ENCODE results near the gene HERC2. TPM values are rescaled to one million over a fixed set of nuclear protein-coding genes. Genes with fewer than 3 reads are reported as not detected.
A peak's percentile ranks its signal among the peaks of the same experiment; 100 is the strongest.
"Not testable (repeated sequence)": the region's sequence is repeated elsewhere in the genome, so short reads cannot be mapped to it uniquely, and the experiment has no call there.

Gene HERC2
- total and polyA plus RNA-seq, 2 of the 13 experiments (the other 11 are each of a cell fraction or from before 2014, with no cell fraction given), result 17.6 to 24.8 TPM

GRCh38 chr15:28219116-28219515 lies 102.9 kb downstream of the HERC2 start:
- no peak for TF ChIP-seq SMARCE1 (IDR thresholded peaks at IDR 0.05; ENCODE audit: borderline replicate concordance)
- no peak for TF ChIP-seq MEIS1 (CRISPR knock-in tag; IDR thresholded peaks at IDR 0.05; ENCODE audit: borderline replicate concordance)
- TF ChIP-seq KDM4B (CRISPR knock-in tag; IDR thresholded peaks at IDR 0.05), result no peak
- no peak for TF ChIP-seq PHF5A (CRISPR knock-in tag; IDR thresholded peaks at IDR 0.05; ENCODE audit: low read depth, unreplicated experiment)
- TF ChIP-seq GABPB1 (CRISPR knock-in tag; IDR thresholded peaks at IDR 0.05), result no peak
- intact Hi-C loops (cut with micrococcal nuclease; ENCODE audit: unreplicated experiment), result no loop called here
- in situ Hi-C loops (cut with HindIII; ENCODE audit: extremely low pct_ligation_motif_present, low pct_unique_long_range_greater_than_20kb), result no loop called here
- H3K4me2 ChIP-seq (ENCODE audit: low read depth, low read length), result no peak overlapping the region
- no peak overlapping the region for H3K4me3 ChIP-seq (replicated peaks in 1 of 3; ENCODE audit: insufficient read depth in 1 of 3, low read depth in 2 of 3, low read length in 3 of 3)
- H3K9me3 ChIP-seq (ENCODE audit: low read length), result no peaks in the 10 kb centered on the region
- FAIRE-seq, result no peak
- DNase-seq (ENCODE audit: low spot score), result no peak
- H3K27ac ChIP-seq (ENCODE audit: extremely low read length, insufficient read depth, low read length), result no peak overlapping the region
- H3K27me3 ChIP-seq (ENCODE audit: control insufficient read depth in 1 of 2, insufficient read depth in 2 of 2, low read length in 2 of 2), result no peaks in the 10 kb centered on the region
- no peaks in the 10 kb centered on the region for H4K20me1 ChIP-seq (ENCODE audit: insufficient read depth, low read length)
- ChIA-PET POLR2A (no interaction called here), CTCF (ENCODE audit: low intra/inter-chr PET ratio, low total read pairs) (no interaction called here)
- no peak overlapping the region for H2AFZ ChIP-seq (ENCODE audit: low read length)
- peaks cover 4 to 17% of the 10 kb centered on the region in 2 experiments; a peak in 4 of 5 replicates for H3K36me3 ChIP-seq (replicated peaks in 1 of 2; ENCODE audit: control insufficient read depth in 1 of 2, insufficient read depth in 2 of 2, low read length in 2 of 2)
- 99% methylated on average over 5 of the region's 10 CpGs for WGBS (ENCODE audit: low lambda C conversion rate)
- H3K9ac ChIP-seq (ENCODE audit: insufficient read depth, low read depth, low read length), result no peak overlapping the region
- no peaks in the 10 kb centered on the region for H3K4me1 ChIP-seq (ENCODE audit: insufficient read depth, low read length)
- ATAC-seq, result no peak
- BruUV-seq (replicated peaks), result no TSS peak
- H3K79me2 ChIP-seq (ENCODE audit: insufficient read depth, low read length), result no peaks in the 10 kb centered on the region

DNA sequence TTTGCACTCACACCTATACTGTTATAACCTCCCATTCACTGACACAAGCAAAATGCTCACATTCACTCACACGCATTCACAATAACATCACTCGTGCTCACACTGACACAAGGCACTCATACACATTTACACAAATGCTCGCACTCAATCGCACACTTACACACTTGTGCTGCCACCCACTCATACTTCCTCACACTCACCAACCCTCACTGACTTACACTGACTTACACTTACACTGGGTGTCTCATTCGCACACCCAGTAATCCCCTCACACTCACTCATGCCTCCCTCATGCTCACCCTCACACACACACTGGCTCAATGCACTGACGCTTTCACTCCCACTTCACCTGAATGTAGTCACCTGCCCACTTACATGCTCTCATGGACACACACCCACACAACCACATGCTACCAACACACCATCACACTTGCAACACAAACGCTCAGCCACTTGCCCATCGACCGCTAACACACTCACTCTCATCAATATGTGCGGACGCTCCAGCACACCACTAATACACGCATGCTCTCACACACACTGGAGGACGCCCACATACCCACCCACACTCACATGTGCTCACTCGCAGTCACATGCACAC lies 104.9 kb downstream of the HERC2 start:
- in situ Hi-C loops (cut with HindIII; ENCODE audit: extremely low pct_ligation_motif_present, low pct_unique_long_range_greater_than_20kb), result not testable (repeated sequence)

DNA sequence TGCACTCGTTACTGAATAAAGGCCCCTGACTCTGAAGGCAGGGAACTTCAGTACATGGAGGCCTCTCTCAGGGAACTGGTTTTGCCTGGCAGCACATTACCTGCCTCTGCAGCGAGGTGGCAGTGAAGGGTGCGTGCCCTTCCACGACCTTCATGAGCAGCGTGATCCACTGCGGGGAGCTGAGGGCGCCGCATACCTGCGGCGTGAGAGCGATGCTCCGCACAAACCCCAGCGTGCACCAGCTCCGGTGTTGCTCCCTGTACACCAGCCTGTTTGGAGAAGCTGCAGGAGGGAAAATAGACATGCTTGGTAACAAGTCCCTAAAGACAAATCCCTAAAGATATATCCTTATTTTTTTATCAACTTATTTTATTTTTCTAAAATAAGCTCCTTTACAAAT lies 106.5 kb downstream of the HERC2 start:
- H3K4me3 ChIP-seq (replicated peaks in 1 of 3; ENCODE audit: insufficient read depth in 1 of 3, low read depth in 2 of 3, low read length in 3 of 3); H4K20me1 ChIP-seq (ENCODE audit: insufficient read depth, low read length); CTCF ChIA-PET (ENCODE audit: low intra/inter-chr PET ratio, low total read pairs); in situ Hi-C loops (cut with HindIII; ENCODE audit: extremely low pct_ligation_motif_present, low pct_unique_long_range_greater_than_20kb); H3K79me2 ChIP-seq (ENCODE audit: insufficient read depth, low read length); H3K4me1 ChIP-seq (ENCODE audit: insufficient read depth, low read length); POLR2A ChIA-PET; H2AFZ ChIP-seq (ENCODE audit: low read length); ATAC-seq; H3K27ac ChIP-seq (ENCODE audit: extremely low read length, insufficient read depth, low read length); H3K9me3 ChIP-seq (ENCODE audit: low read length); DNase-seq (ENCODE audit: low spot score); H3K9ac ChIP-seq (ENCODE audit: insufficient read depth, low read depth, low read length); intact Hi-C loops (cut with micrococcal nuclease; ENCODE audit: unreplicated experiment); FAIRE-seq; BruUV-seq (replicated peaks); H3K27me3 ChIP-seq (ENCODE audit: control insufficient read depth in 1 of 2, insufficient read depth in 2 of 2, low read length in 2 of 2); H3K4me2 ChIP-seq (ENCODE audit: low read depth, low read length): not testable (repeated sequence)
- H3K36me3 ChIP-seq (replicated peaks in 1 of 2; ENCODE audit: control insufficient read depth in 1 of 2, insufficient read depth in 2 of 2, low read length in 2 of 2), result peaks cover 4 to 17% of the 10 kb centered on the region in 2 experiments; a peak in 4 of 5 replicates
- 95% methylated on average over 13 of the region's 14 CpGs for WGBS (ENCODE audit: low lambda C conversion rate)

More for the DNA sequence above, 104.9 kb downstream of the HERC2 start:
- CTCF ChIA-PET (ENCODE audit: low intra/inter-chr PET ratio, low total read pairs); BruUV-seq (replicated peaks); H3K27ac ChIP-seq (ENCODE audit: extremely low read length, insufficient read depth, low read length); H3K4me1 ChIP-seq (ENCODE audit: insufficient read depth, low read length); H3K4me3 ChIP-seq (replicated peaks in 1 of 3; ENCODE audit: insufficient read depth in 1 of 3, low read depth in 2 of 3, low read length in 3 of 3); ATAC-seq; H2AFZ ChIP-seq (ENCODE audit: low read length); intact Hi-C loops (cut with micrococcal nuclease; ENCODE audit: unreplicated experiment); H3K9me3 ChIP-seq (ENCODE audit: low read length); H3K9ac ChIP-seq (ENCODE audit: insufficient read depth, low read depth, low read length); H3K79me2 ChIP-seq (ENCODE audit: insufficient read depth, low read length); DNase-seq (ENCODE audit: low spot score); H3K27me3 ChIP-seq (ENCODE audit: control insufficient read depth in 1 of 2, insufficient read depth in 2 of 2, low read length in 2 of 2); H4K20me1 ChIP-seq (ENCODE audit: insufficient read depth, low read length); POLR2A ChIA-PET; H3K4me2 ChIP-seq (ENCODE audit: low read depth, low read length); FAIRE-seq: not testable (repeated sequence)
- 98% methylated on average over 14 of the region's 14 CpGs for WGBS (ENCODE audit: low lambda C conversion rate)
- TF ChIP-seq, protein P1, sequence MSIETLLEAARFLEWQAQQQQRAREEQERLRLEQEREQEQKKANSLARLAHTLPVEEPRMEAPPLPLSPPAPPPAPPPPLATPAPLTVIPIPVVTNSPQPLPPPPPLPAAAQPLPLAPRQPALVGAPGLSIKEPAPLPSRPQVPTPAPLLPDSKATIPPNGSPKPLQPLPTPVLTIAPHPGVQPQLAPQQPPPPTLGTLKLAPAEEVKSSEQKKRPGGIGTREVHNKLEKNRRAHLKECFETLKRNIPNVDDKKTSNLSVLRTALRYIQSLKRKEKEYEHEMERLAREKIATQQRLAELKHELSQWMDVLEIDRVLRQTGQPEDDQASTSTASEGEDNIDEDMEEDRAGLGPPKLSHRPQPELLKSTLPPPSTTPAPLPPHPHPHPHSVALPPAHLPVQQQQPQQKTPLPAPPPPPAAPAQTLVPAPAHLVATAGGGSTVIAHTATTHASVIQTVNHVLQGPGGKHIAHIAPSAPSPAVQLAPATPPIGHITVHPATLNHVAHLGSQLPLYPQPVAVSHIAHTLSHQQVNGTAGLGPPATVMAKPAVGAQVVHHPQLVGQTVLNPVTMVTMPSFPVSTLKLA (IDR thresholded peaks at IDR 0.05), result peak; percentile 23
- H3K36me3 ChIP-seq (replicated peaks in 1 of 2; ENCODE audit: control insufficient read depth in 1 of 2, insufficient read depth in 2 of 2, low read length in 2 of 2), result peaks cover 4 to 17% of the 10 kb centered on the region in 2 experiments; a peak in 4 of 5 replicates

Measured in HepG2 (cell line).